H1 (cell line): Measurements from ENCODE around the gene ADPRH.

Experiments
- ATF2 ChIP-seq: IDR thresholded peaks from 2 replicates; pipeline ENCODE4 v1.6.1; 2012; ENCODE audit warnings: low read length, inconsistent platforms
- BACH1 ChIP-seq: IDR thresholded peaks from 2 replicates; pipeline ENCODE4 v1.6.1; 2012; ENCODE audit warnings: low read length, improper control_type of control experiment
- CBX5 ChIP-seq: fragments of 300-800, 300-1000 bp; sonication (generic); IDR thresholded peaks from 2 replicates; pipeline ENCODE4 v1.7.1; 2016; ENCODE audit warnings: antibody characterized with exemption, low read length, low read depth
- CHD1 ChIP-seq: IDR thresholded peaks from 2 replicates; pipeline ENCODE4 v1.6.1; 2012; ENCODE audit warnings: low read depth, low read length, improper control_type of control experiment
- CREB1 ChIP-seq: IDR thresholded peaks from 2 replicates; pipeline ENCODE4 v1.6.1; 2012; ENCODE audit warnings: inconsistent platforms
- CTCF ChIP-seq, 3 experiments: IDR thresholded peaks; 1 replicate in 2 of 3; 2 replicates in 1 of 3; pipeline versions ENCODE4 v1.5.1 to v1.6.1; 2011; ENCODE audit warnings: low read length in 3 of 3, mild to moderate bottlenecking in 3 of 3, inconsistent platforms in 2 of 3, low read depth in 1 of 3, moderate library complexity in 1 of 3; ENCODE audit not compliant: insufficient read depth in 1 of 3; ENCODE audit errors: control extremely low read depth in 1 of 3
- EP300 ChIP-seq, 2 experiments: IDR thresholded peaks; 1 replicate in 1 of 2; 2 replicates in 1 of 2; pipeline ENCODE4 v1.6.1; 2011 to 2012; ENCODE audit warnings: low read depth in 2 of 2, low read length in 2 of 2, mild to moderate bottlenecking in 2 of 2, borderline replicate concordance in 1 of 2, inconsistent platforms in 1 of 2, moderate library complexity in 1 of 2
- EZH2 ChIP-seq: fragments of 200-600 bp; sonication (generic); IDR thresholded peaks from 2 replicates; pipeline ENCODE4 v1.7.1; 2012; ENCODE audit warnings: low read depth, mild to moderate bottlenecking, moderate library complexity, low read length, inconsistent platforms; ENCODE audit not compliant: severe bottlenecking
- HDAC6 ChIP-seq: IDR thresholded peaks from one replicate; pipeline ENCODE4 v1.7.1; 2012; ENCODE audit warnings: low read depth, mild to moderate bottlenecking, inconsistent platforms, low read length, moderate library complexity
- MAX ChIP-seq: IDR thresholded peaks from 2 replicates; pipeline ENCODE4 v1.6.1; 2012; ENCODE audit warnings: inconsistent platforms
- POLR2A ChIP-seq, 2 experiments: IDR thresholded peaks; 1 replicate in 1 of 2; 2 replicates in 1 of 2; pipeline ENCODE4 v1.6.1; 2011; ENCODE audit warnings: low read depth in 2 of 2, low read length in 2 of 2, mild to moderate bottlenecking in 2 of 2; ENCODE audit errors: control extremely low read depth in 1 of 2
- POLR2AphosphoS5 ChIP-seq: IDR thresholded peaks from 2 replicates; pipeline ENCODE4 v1.6.1; 2011; ENCODE audit warnings: low read depth, low read length
- ZNF274 ChIP-seq: IDR thresholded peaks from 2 replicates; pipeline ENCODE4 v1.7.0; 2012; ENCODE audit warnings: low read length, borderline replicate concordance; ENCODE audit errors: extremely low read depth

- TF ChIP-seq POLR2AphosphoS5 = no peak
- no peak for TF ChIP-seq EZH2
- TF ChIP-seq CBX5 = no peak
- no peak for TF ChIP-seq EP300 (IDR thresholded peaks at IDR 0.05; ENCODE audit: borderline replicate concordance in 1 of 2, low read depth in 2 of 2, low read length in 2 of 2)
- TF ChIP-seq CREB1 = no peak
- no peak for TF ChIP-seq ZNF274
- no peak for TF ChIP-seq MAX
- no peak for TF ChIP-seq CTCF (IDR thresholded peaks at IDR 0.05; ENCODE audit: control extremely low read depth in 1 of 3, insufficient read depth in 1 of 3, low read depth in 1 of 3, low read length in 3 of 3)
- TF ChIP-seq CHD1 = no peak
- TF ChIP-seq BACH1 = no peak
- no peak for TF ChIP-seq POLR2A (IDR thresholded peaks at IDR 0.05; ENCODE audit: control extremely low read depth in 1 of 2, low read depth in 2 of 2, low read length in 2 of 2)
- no peak for TF ChIP-seq ATF2
- TF ChIP-seq HDAC6 = no peak
Observed at GRCh38 chr3:119592861-119593260, 13.6 kb downstream of the ADPRH start.
